Upper lobe of right lung (tissue), 1 donor: Measurements from ENCODE around the gene AFG3L2. TPM values are rescaled to one million over a fixed set of nuclear protein-coding genes. Genes with fewer than 3 reads are reported as not detected.

Experiments used
- ATAC-seq: fragments of 200-7000 bp; cut with Tn5 transposase; one replicate; pipeline ENCODE4 v1.9.1; 2020; ENCODE audit warnings: mild to moderate bottlenecking, moderate library complexity
- DNase-seq: peaks from one replicate; pipeline ENCODE4 v3.0.0-alpha.2; 2020
- H3K27ac ChIP-seq: fragments of 200-600 bp; one replicate; pipeline ENCODE4 v1.8.0; 2022
- H3K27me3 ChIP-seq: fragments of 200-600 bp; one replicate; pipeline ENCODE4 v1.8.0; 2022; ENCODE audit warnings: mild to moderate bottlenecking
- H3K36me3 ChIP-seq: fragments of 200-600 bp; one replicate; pipeline ENCODE4 v1.8.0; 2022
- H3K4me1 ChIP-seq: fragments of 200-600 bp; one replicate; pipeline ENCODE4 v1.8.0; 2022
- H3K4me3 ChIP-seq: fragments of 200-600 bp; one replicate; pipeline ENCODE4 v1.8.0; 2022; ENCODE audit warnings: mild to moderate bottlenecking
- H3K9me3 ChIP-seq: fragments of 200-600 bp; one replicate; pipeline ENCODE4 v1.8.0; 2022
- CTCF ChIP-seq: fragments of 200-600 bp; IDR thresholded peaks from one replicate; pipeline ENCODE4 v1.8.0; 2022; ENCODE audit warnings: antibody characterized with exemption
- intact Hi-C: fragments of 100-400 bp; cut with DNase I; formaldehyde crosslinking; loops from one replicate; pipeline ENCODE4 v1.11.0; 2022
- total RNA-seq: library from RNA; stranded (reverse); fragmentation: NEBNext Ultra II Directional; extraction: Animal tissue kit (Norgen Biotek cat#: 25700); gene quantifications from one replicate; pipeline ENCODE4 v1.2.1, GENCODE V29; 2021
- donor health status: DM: no; HTN: yes; CAD: no; lungs with severe emphysema.

AFG3L2 gene
- total RNA-seq, 1 donor from 2014 or later = 35.4 TPM

GRCh38 chr18:12340945-12341660, 35.9 kb downstream of the AFG3L2 start:
- H3K4me1 ChIP-seq = no peaks in the 10 kb centered on the region
- no peak for TF ChIP-seq CTCF
- H3K36me3 ChIP-seq = peaks cover 96% of the 10 kb centered on the region
- no peak for DNase-seq
- H3K27me3 ChIP-seq = no peaks in the 10 kb centered on the region
- H3K27ac ChIP-seq = no peak overlapping the region
- H3K9me3 ChIP-seq = no peaks in the 10 kb centered on the region
- no peak for ATAC-seq
- H3K4me3 ChIP-seq = no peak overlapping the region
- intact Hi-C loops = no loop called here

GRCh38 chr18:12338382-12338781, 38.6 kb downstream of the AFG3L2 start:
- Histone ChIP-seq H3K27ac (no peak overlapping the region), H3K27me3 (no peaks in the 10 kb centered on the region), H3K4me3 (no peak overlapping the region), H3K4me1 (no peaks in the 10 kb centered on the region), H3K9me3 (no peaks in the 10 kb centered on the region), H3K36me3 (peaks cover 96% of the 10 kb centered on the region)
- DNase-seq (no peak), ATAC-seq (no peak)
- TF ChIP-seq CTCF = no peak
- intact Hi-C loops = no loop called here

GRCh38 chr18:12336887-12337286, 40.1 kb downstream of the AFG3L2 start:
- no peak for ATAC-seq

GRCh38 chr18:12336171-12336613, 40.8 kb downstream of the AFG3L2 start:
- Histone ChIP-seq H3K4me1 (no peaks in the 10 kb centered on the region), H3K27me3 (no peaks in the 10 kb centered on the region), H3K9me3 (no peaks in the 10 kb centered on the region), H3K36me3 (peaks cover 78% of the 10 kb centered on the region), H3K27ac (no peak overlapping the region), H3K4me3 (no peak overlapping the region)
- no peak for TF ChIP-seq CTCF
- intact Hi-C loops = no loop called here
- DNase-seq = no peak
- ATAC-seq = peak; percentile 58

More at GRCh38 chr18:12336887-12337286, 40.1 kb downstream of the AFG3L2 start:
- H3K4me3 ChIP-seq = no peak overlapping the region
- no peaks in the 10 kb centered on the region for H3K27me3 ChIP-seq
- no peak for DNase-seq
- intact Hi-C loops = no loop called here
- H3K9me3 ChIP-seq = no peaks in the 10 kb centered on the region
- H3K27ac ChIP-seq = no peak overlapping the region
- no peak for TF ChIP-seq CTCF
- H3K4me1 ChIP-seq = no peaks in the 10 kb centered on the region
- peaks cover 81% of the 10 kb centered on the region for H3K36me3 ChIP-seq

GRCh38 chr18:12335503-12335902, 41.5 kb downstream of the AFG3L2 start:
- no peak for TF ChIP-seq CTCF
- Histone ChIP-seq H3K36me3 (peaks cover 73% of the 10 kb centered on the region), H3K9me3 (no peaks in the 10 kb centered on the region), H3K4me3 (no peak overlapping the region), H3K27ac (no peak overlapping the region), H3K27me3 (no peaks in the 10 kb centered on the region), H3K4me1 (no peaks in the 10 kb centered on the region)
- intact Hi-C loops = no loop called here
- ATAC-seq = peak; percentile 20
- DNase-seq = no peak
